Fibroblast of the aortic adventitia (primary cell): ENCODE measurements around the gene NQO1. TPM values are rescaled to one million over a fixed set of nuclear protein-coding genes. Genes with fewer than 3 reads are reported as not detected.

Experiments used
- DNase-seq: peaks from one replicate; pipeline ENCODE4 v3.0.0-alpha.2; 2010; ENCODE audit warnings: low read depth
- H3K4me3 ChIP-seq: 2 replicates; pipeline ENCODE4 v1.5.1; 2011; ENCODE audit warnings: low read depth, mild to moderate bottlenecking, control low read depth, low read length, moderate library complexity
- total RNA-seq: library from RNA; depleted of rRNA; stranded (reverse); fragments of >200 nt; gene quantifications from 2 replicates; pipeline ENCODE4 v1.2.3, GENCODE V29; 2012; ENCODE audit warnings: low replicate concordance
- TF ChIP-seq, protein P1 (sequence below): IDR thresholded peaks from 2 replicates; pipeline ENCODE4 v1.5.1; 2011; ENCODE audit warnings: mild to moderate bottlenecking, low read length, control low read depth, inconsistent platforms; ENCODE audit not compliant: insufficient read depth

Gene NQO1
- total RNA-seq, 1 donor: 302 TPM

DNA sequence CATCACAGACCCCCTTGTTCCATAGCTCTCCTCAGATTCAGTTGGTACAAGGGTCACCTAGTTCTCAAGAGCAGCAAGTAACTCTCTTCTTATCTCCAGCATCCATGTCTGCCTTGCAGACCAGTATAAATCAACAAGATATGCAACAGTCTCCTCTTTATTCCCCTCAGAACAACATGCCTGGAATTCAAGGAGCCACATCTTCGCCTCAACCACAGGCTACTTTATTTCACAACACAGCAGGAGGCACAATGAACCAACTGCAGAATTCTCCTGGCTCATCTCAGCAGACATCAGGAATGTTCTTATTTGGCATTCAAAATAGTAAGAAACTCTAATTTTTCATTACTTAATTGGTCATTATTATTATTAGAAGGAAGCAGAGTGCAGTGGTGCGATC is 32.4 kb downstream of the NQO1 start:
- TF ChIP-seq, protein P1, sequence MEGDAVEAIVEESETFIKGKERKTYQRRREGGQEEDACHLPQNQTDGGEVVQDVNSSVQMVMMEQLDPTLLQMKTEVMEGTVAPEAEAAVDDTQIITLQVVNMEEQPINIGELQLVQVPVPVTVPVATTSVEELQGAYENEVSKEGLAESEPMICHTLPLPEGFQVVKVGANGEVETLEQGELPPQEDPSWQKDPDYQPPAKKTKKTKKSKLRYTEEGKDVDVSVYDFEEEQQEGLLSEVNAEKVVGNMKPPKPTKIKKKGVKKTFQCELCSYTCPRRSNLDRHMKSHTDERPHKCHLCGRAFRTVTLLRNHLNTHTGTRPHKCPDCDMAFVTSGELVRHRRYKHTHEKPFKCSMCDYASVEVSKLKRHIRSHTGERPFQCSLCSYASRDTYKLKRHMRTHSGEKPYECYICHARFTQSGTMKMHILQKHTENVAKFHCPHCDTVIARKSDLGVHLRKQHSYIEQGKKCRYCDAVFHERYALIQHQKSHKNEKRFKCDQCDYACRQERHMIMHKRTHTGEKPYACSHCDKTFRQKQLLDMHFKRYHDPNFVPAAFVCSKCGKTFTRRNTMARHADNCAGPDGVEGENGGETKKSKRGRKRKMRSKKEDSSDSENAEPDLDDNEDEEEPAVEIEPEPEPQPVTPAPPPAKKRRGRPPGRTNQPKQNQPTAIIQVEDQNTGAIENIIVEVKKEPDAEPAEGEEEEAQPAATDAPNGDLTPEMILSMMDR: no peak
- no peak overlapping the region for H3K4me3 ChIP-seq
- no peak for DNase-seq

DNA sequence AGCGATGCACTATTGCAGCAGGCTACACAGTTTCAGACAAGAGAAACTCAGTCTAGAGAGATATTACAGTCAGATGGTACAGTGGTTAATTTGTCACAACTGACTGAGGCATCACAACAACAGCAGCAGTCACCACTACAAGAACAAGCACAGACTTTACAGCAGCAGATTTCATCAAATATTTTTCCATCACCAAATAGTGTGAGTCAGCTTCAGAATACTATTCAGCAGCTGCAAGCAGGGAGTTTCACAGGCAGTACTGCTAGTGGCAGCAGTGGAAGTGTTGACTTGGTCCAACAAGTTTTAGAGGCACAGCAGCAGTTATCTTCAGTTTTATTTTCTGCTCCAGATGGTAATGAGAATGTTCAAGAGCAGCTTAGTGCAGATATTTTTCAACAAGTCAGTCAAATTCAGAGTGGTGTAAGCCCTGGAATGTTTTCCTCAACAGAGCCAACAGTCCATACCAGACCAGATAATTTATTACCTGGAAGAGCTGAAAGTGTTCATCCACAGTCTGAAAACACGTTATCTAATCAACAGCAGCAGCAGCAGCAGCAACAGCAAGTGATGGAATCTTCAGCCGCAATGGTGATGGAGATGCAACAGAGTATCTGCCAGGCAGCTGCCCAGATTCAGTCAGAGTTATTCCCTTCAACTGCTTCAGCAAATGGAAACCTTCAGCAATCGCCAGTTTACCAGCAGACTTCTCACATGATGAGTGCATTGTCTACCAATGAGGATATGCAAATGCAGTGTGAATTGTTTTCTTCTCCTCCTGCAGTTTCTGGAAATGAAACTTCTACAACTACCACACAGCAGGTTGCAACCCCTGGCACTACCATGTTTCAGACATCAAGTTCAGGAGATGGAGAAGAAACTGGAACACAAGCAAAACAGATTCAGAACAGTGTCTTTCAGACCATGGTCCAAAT is 34.1 kb downstream of the NQO1 start:
- no peak for DNase-seq
- H3K4me3 ChIP-seq: no peak overlapping the region
- TF ChIP-seq, protein P1: no peak

DNA sequence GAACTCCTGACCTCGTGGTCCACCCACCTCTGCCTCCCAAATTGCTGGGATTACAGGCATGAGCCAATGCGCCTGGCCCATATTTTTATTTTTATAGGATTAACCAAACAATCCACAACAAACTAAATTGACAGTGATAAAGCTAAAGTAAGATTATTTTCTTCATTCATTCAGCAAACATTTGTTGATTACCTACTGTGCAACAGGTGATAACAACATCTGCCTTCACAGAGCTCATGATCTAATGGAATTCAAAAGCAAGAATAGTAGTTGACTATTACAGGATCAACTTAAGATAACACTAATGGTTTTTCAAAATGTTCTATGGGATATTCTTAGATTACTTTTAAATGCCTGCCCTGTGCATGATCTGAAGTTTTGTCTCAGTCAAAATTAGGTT is 37.8 kb downstream of the NQO1 start:
- H3K4me3 ChIP-seq: no peak overlapping the region
- TF ChIP-seq, protein P1: no peak
- DNase-seq: no peak

DNA sequence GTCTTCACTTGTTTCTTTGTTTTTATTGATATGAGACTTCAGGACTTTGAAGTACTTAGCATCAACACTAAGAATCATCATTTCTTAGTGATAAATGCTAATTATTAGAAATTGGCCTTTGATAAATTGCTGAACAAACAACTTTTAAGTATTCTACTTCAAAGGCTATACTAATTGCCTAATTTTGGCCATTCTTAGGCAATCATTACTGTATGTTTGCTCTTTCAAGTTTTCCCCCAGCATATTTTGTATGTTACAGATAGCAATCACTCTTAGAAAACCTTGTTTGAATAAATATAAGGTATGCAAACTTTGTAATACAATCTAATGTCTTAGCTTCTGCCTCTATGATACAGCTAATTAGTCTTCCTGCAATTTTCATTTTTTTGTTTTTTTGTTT is 46.0 kb downstream of the NQO1 start:
- TF ChIP-seq, protein P1: no peak
- no peak for DNase-seq
- H3K4me3 ChIP-seq: no peak overlapping the region

DNA sequence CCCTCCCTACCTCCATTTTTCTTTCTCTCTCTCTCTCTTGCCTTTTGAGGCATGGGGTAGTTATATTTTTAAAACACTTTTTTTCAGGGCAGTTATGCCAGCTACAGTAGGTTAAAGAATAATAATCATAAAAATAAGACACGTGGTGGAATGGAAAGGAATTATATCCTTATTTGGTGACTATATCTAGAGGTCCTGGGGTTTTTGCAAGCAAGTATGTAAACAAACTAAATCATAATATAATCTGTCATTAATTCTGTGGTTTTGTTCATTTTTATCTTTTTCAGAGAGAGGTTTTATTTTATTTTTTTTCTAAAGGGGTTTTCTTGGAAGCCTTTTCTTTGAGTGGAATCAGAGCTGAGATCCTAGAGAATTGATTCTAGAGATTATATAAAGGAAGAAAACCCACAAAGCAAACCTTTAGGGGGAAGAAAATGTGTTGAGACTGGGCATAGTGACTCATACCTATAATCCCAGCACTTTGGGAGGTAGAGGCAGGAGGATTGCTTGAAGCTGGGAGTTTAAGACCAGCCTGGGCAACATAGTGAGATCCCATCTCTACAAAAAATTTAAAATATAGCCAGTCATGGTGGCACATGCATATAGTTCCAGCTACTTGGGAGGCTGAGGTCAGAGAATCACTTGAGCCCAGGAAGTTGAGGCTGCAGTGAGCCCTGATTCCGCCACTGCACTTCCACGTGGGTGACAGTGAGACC is 53.2 kb downstream of the NQO1 start:
- TF ChIP-seq, protein P1: no peak
- DNase-seq: no peak
- no peak overlapping the region for H3K4me3 ChIP-seq

DNA sequence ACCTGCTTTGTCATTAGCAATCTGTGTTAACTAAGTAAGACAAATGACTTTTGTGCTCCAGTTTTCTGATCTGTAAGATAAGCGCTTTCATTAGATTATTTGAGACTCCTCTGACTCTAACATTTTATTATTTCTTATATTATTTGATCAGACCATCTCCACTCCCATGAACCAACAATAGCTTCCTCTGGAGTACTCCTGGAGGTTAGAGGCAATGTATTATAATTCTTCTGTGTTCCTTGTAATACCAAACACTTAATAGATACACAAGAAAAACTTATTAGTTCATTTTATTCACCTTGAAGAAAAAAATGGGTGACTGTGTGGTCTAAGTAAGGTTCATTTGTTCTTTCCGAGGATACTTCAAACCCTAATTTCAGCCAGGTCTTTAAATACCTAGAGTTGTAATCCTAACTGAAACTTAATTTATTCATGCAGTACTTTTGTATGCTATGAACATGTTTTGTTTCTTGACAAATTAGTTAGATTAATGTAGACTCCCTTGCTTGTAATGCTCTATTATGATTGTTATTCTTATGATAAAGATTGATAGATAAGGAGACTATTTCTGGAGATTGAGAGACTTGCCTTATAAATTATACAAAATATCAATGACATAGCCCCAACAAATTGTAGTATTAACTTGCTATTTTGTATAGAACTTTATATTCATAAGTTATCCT is 53.9 kb downstream of the NQO1 start:
- no peak overlapping the region for H3K4me3 ChIP-seq
- TF ChIP-seq, protein P1: no peak
- DNase-seq: no peak
